Left lobe of liver (tissue), 2 donors: Measurements from ENCODE around the gene DNAI7. TPM values are rescaled to one million over a fixed set of nuclear protein-coding genes. Genes with fewer than 3 reads are reported as not detected.

ENCODE experiments used
- ATAC-seq: fragments of 200-7000 bp; cut with Tn5 transposase; one replicate; pipeline ENCODE4 v1.9.1; 2020; ENCODE audit warnings: mild to moderate bottlenecking, moderate library complexity
- DNase-seq: peaks from one replicate; pipeline ENCODE4 v3.0.0-alpha.2; 2020; ENCODE audit warnings: low spot score
- total RNA-seq: library from RNA; stranded (reverse); gene quantifications from one replicate; pipeline ENCODE4 v1.2.1, GENCODE V29; 2021
- donor health status: DM: no; HTN: no; CAD: no; lungs with moderate emphysema.
- donor health status: DM: no; HTN: yes; CAD: no.

DNAI7 gene
- total RNA-seq, 1 donor from 2014 or later = not detected

GRCh38 chr12:25184132-25184531 is 10.8 kb downstream of the DNAI7 start:
- no peak for DNase-seq
- no peak for ATAC-seq

DNA sequence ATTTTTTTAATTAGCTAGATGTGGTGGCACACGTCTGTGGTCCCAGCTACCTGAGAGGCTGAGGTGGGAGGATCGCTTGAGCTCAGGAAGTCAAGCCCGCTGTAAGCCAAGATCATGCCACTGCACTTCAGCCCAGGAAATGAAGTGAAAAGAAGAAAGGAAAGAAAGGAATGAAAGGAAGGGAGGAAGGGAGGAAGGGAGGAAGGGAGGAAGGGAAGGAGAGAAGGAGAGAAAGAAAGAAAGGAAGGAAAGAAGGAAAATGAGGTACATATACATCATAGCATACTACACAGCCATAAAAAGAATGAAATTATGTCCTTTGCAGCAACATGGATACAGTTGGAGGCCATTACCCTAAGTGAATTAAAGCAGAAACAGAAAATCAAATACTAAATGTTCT is 12.2 kb downstream of the DNAI7 start:
- ATAC-seq (no peak), DNase-seq (no peak)

DNA sequence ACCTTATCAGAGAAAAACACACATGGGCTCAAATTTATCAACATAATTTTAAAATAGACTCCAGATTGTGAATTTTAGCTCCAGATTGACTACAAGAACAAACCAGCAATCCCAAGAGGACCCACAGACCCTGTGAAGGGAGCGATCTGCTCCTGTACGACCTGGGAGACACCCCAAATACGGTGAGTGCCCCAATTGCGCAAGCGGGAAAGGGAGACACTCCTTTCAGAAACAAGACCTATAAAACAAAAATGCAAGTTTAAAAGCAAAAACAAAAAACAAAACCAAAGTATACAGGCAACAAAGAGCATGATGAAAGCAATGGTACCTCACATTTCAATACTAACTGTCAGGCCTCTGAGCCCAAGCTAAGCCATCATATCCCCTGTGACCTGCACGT is 32.1 kb downstream of the DNAI7 start:
- ATAC-seq (no peak), DNase-seq (no peak)

- ATAC-seq = no peak
- DNase-seq = no peak
Observed at GRCh38 chr12:25156061-25156460, 38.9 kb downstream of the DNAI7 start.

DNA sequence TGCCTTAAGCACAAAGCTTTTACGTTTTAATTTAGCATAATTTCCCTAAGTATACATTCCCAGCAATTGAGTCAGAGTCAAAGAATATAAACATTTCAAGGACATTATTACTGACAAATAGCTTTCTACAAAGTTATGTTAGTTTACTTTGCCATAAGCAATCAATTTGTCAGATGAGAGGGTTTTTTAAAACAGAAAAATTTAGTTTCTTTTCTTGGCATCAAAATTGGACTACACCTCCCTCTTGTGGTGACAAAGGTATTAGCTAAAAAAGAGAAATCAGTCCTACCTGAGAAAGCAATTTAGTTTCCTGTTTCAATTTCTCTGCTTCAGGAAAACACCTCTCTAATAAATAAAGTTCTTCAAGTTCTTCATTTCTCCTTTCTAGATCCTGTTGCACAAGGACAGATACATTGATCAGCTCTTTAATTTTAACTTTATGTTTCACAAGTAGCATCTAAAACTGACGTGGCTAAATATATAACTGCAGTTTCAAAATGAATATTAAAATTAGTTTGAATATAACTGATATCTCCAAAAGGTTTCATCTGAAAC is 39.9 kb downstream of the DNAI7 start:
- DNase-seq (no peak), ATAC-seq (peak; percentile 86)

DNA sequence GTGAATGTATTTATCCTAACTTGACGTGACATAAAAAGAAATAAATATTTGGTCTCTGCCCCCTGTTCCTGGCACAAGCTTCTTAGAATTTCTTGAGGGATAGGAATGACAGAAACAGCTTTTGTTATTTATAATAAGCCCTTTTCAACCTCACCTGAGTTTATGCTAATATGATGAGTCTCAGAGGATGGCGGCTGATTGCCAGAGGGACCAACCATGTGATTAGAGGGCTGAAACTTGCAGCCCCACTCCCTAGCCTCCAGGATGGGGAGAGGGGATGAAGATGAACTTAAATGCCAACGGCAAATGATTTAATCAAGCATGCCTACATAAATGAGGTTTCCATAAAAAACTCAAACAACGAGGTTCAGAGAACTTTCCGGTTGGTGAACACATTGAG is 42.9 kb downstream of the DNAI7 start:
- DNase-seq (no peak), ATAC-seq (no peak)

DNA sequence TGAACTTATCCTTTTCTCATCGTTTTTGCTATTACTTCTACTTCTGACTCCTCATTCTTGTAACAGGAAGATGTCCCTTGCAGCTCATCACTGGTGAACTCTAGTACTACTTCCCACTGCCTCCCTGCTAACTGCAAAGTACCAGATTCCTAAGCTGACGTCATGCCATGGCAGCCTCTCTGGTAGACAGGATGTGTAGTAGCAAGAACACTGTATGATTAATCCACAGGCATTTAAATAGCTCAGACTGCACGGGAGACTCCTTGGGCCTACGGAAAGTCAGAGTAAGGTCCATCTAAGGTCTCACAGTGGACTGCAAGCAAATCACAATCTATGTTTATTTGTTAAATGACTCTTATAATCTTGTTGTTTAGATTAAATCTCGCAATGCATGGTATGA is 43.5 kb downstream of the DNAI7 start:
- ATAC-seq = peak; percentile 42
- no peak for DNase-seq

DNA sequence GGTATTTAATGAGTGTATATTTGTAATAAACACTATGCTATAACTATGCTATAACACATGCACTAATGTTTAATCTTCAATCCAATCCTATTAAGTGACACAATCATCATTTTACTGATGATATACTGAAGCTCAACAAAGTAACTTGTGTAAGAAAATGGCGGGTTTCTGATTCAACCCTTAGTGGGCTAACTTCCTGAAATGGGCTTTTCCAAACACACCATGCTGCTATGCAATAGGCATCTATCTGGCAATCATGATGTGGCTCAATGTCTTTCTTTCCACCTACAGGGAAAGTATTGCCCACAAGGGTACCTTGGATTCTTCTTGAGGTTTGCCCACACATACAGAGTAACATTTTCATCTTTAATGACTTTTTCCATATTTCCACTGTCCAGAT is 48.3 kb downstream of the DNAI7 start:
- DNase-seq = no peak
- ATAC-seq = no peak

DNA sequence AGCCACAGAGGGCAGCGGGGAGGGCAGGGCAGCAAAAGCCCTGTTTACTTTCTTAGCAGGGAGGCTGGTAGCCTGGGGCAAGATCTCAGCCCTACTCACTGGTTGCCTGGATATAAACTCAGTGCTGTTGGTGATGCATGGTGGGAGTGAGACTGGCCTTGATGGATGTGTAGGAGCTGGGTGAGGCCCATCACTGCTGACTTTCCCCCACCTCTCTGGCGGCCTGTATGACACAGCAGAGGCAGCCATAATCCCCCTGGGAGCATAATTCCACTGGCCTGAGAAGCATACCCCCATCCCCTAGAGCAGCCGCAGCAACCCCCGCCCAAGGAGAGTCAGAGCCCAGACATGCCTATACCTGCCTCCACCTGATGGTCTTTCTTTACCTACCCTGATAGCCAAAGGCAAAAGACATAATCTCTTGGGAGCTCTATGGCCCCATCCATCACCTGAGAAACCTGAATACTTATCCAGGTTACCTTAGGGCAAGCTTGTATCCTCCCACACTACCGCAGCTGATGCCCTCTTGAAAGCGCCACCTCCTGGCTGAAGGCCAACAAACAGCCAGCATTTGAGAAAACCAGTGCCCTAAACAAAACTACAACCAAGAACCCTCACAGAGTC is 59.3 kb downstream of the DNAI7 start:
- no peak for DNase-seq
- ATAC-seq = no peak

- no peak for DNase-seq
- ATAC-seq = no peak
Observed at GRCh38 chr12:25131270-25131669, 63.7 kb downstream of the DNAI7 start.

GRCh38 chr12:25130741-25131188 is 64.2 kb downstream of the DNAI7 start:
- ATAC-seq = peak; percentile 68
- no peak for DNase-seq

- DNase-seq (no peak), ATAC-seq (no peak)
Observed at GRCh38 chr12:25126746-25127145, 68.2 kb downstream of the DNAI7 start.

- no peak for DNase-seq
- no peak for ATAC-seq
Observed at GRCh38 chr12:25126101-25126500, 68.9 kb downstream of the DNAI7 start.

DNA sequence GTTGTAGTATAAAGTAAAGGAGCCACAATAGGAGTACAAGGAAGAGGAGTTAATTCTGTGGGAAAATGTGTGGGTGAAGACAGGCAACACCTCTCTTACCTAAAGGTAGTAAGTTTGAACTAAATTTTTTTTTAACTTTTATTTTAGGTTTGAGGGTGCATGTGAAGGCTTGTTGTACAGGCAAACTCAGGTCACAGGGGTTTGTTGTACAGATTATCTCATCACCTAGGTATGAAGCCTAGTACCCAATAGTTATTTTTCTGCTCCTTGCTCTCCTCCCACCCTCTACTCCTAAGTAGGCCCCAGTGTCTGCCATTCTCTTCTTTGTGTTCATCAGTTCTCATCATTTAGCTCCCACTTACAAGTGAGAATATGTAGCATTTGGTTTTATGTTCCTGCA is 70.5 kb downstream of the DNAI7 start:
- DNase-seq = no peak
- no peak for ATAC-seq

DNA sequence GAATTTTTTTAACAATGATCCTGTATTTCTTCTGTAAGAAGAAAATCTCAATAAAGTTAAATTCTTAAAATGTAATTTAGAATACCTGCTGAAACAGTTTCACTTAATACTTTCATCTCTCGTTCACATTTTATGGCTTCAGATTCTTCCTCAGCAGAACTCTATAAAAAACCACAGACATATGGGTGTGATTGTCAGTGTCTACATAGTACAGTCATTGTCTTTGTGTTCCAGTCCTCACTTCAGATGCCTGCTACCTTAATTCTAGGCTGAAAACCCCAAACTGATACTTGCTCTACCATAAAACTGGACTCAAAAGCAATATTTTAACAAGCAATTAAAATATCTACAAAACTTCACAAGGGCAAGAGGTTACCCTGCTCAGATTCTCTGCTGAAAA is 71.8 kb downstream of the DNAI7 start:
- ATAC-seq (no peak), DNase-seq (no peak)

DNA sequence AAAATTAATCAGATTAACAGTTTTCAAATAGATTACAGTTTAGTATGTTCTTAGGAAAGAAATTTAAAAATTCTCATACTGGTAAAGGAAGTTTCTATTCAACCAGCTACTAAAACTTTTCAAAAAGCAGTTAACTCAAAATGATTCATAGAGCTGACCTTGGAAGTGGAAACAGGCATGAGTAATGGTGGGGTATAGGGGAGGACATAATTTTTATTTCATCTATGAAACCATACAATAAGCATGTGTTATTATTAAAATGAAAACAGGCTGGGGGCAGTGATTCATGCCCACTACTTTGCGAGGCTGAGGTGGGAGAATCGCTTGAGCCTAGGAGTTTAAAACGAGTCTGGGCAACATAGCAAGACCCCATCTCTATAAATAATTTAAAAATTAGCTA is 73.0 kb downstream of the DNAI7 start:
- DNase-seq (no peak), ATAC-seq (no peak)

GRCh38 chr12:25121110-25121509 is 73.8 kb downstream of the DNAI7 start:
- DNase-seq = no peak
- no peak for ATAC-seq

- no peak for DNase-seq
- no peak for ATAC-seq
Observed at GRCh38 chr12:25119020-25119419, 75.9 kb downstream of the DNAI7 start.

DNA sequence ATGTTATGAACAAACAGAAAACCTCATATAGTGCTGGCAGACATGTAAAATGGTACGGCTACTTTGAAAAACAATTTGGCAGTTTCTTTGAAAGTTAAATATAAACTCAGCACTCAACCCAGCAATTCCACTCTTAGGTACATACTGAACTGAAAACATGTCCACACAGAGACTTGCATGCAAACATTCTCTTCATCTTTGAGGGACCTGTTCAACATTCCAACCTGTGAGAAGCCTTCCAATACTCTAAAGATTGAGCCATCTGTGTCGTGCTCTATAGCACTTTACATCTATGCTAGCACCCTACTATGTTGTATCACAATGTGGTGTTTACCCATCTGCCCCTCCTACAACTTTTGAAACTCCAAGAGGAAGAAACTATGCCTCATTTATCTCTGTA is 79.3 kb downstream of the DNAI7 start:
- ATAC-seq (peak; percentile 77), DNase-seq (no peak)

DNA sequence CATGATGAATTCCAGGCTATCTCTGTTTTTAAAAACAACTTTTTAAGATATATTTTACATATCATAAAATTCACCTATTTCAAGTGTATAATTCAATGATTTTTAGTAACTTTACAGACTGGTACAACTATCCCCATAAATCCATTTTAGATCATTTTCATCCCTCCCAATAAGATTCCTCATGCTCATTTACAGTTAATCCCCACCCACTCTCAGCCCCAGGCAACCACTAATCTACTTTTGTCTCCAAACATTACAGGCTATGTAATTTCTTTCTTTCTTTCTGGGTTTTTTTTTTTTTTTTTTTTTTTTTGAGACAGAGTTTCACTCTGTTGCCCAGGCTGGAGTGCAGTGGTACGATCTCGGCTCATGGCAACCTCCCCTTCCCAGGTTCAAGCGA is 81.3 kb downstream of the DNAI7 start:
- no peak for DNase-seq
- no peak for ATAC-seq

GRCh38 chr12:25110260-25110659 is 84.7 kb downstream of the DNAI7 start:
- ATAC-seq (no peak), DNase-seq (no peak)

- DNase-seq (no peak), ATAC-seq (no peak)
Observed at GRCh38 chr12:25107920-25108319, 87.0 kb downstream of the DNAI7 start.

DNA sequence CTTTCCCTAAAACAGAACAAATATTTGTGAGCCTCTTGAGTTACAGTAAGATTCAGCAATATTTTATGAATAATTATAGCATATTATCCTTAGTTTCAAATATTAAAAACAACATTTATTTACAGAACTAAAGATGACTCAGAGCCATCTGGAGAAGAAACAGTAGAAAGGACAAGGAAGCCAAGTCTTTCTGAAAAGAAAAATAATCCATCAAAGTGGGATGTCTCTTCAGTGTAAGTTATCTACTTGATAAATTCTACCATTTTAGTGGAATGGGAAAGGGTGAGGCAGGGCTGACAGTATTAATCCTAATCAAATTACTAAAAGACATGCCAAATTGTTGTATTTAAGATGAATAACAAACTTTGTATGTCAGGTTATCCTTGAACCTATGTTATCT is 88.1 kb downstream of the DNAI7 start:
- no peak for DNase-seq
- no peak for ATAC-seq
